22Rv1 (cell line): ENCODE measurements around the gene CISD3.

ENCODE experiments used
- ZFX ChIP-seq: fragments of 450-650 bp; IDR thresholded peaks from 2 replicates; pipeline ENCODE4 v1.6.1; 2017; ENCODE audit warnings: antibody characterized with exemption, borderline replicate concordance
- TF ChIP-seq, protein P1 (sequence below): fragments of 450-650 bp; IDR thresholded peaks from 2 replicates; pipeline ENCODE4 v1.5.1; 2017; ENCODE audit warnings: mild to moderate bottlenecking

GRCh38 chr17:38727736-38728135 lies 2.4 kb upstream of the CISD3 start:
- TF ChIP-seq, protein P1, sequence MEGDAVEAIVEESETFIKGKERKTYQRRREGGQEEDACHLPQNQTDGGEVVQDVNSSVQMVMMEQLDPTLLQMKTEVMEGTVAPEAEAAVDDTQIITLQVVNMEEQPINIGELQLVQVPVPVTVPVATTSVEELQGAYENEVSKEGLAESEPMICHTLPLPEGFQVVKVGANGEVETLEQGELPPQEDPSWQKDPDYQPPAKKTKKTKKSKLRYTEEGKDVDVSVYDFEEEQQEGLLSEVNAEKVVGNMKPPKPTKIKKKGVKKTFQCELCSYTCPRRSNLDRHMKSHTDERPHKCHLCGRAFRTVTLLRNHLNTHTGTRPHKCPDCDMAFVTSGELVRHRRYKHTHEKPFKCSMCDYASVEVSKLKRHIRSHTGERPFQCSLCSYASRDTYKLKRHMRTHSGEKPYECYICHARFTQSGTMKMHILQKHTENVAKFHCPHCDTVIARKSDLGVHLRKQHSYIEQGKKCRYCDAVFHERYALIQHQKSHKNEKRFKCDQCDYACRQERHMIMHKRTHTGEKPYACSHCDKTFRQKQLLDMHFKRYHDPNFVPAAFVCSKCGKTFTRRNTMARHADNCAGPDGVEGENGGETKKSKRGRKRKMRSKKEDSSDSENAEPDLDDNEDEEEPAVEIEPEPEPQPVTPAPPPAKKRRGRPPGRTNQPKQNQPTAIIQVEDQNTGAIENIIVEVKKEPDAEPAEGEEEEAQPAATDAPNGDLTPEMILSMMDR: no peak
- no peak for TF ChIP-seq ZFX
